ENCODE data around the gene IVD.

DNA sequence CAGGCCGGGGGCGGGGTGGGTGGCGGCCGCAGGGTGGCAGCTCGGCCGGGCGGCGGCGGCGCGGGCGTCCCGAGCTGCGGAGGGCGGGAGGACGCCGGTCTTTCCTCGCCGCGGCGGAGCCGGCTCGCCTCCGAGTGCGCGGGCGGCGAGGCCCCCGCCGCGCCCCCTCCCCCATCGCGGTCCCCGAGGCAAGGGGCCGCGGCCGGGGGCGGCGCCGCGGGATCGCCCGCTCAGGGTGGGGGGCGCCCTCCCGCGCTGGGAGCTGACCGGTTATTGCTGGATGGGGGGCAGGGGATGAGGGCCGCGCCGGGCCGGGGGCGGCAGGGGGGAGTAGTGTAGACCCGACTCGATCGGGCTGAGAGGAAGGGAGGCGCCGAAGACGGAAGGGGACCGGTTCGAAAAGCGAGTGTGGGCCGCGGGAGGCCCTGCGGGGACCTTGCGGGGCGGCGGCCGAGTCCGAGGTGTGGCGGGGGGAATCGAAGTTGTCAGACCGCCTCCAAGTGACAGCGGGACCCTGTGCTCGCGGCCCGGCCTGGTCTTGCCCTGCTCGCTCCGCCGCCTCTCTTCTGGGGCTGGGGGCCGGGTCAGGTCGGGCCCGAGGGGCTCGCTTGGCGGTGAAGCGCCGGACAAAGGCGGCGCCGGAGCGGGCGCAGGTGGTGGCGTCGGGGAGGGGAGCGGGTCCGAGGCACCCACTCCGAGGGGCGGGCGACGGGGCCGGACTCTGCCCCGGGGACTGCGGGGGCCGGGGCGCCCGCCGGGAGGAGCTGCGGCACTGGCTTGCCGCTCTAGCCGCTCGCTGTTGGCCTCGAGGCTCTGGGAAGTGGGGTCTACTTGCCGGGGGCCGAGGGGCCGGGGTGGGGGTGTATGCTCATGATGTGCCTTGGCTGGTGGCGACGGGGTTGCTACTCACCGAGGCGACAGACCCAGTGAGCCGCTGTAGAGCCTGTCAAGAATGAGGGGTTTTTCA, 36.3 kb downstream of the IVD start:
- TF ChIP-seq, protein P1, sequence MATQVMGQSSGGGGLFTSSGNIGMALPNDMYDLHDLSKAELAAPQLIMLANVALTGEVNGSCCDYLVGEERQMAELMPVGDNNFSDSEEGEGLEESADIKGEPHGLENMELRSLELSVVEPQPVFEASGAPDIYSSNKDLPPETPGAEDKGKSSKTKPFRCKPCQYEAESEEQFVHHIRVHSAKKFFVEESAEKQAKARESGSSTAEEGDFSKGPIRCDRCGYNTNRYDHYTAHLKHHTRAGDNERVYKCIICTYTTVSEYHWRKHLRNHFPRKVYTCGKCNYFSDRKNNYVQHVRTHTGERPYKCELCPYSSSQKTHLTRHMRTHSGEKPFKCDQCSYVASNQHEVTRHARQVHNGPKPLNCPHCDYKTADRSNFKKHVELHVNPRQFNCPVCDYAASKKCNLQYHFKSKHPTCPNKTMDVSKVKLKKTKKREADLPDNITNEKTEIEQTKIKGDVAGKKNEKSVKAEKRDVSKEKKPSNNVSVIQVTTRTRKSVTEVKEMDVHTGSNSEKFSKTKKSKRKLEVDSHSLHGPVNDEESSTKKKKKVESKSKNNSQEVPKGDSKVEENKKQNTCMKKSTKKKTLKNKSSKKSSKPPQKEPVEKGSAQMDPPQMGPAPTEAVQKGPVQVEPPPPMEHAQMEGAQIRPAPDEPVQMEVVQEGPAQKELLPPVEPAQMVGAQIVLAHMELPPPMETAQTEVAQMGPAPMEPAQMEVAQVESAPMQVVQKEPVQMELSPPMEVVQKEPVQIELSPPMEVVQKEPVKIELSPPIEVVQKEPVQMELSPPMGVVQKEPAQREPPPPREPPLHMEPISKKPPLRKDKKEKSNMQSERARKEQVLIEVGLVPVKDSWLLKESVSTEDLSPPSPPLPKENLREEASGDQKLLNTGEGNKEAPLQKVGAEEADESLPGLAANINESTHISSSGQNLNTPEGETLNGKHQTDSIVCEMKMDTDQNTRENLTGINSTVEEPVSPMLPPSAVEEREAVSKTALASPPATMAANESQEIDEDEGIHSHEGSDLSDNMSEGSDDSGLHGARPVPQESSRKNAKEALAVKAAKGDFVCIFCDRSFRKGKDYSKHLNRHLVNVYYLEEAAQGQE (IDR thresholded peaks at IDR 0.05) = no peak
- TF ChIP-seq CTCF (IDR thresholded peaks at IDR 0.05; ENCODE audit: low read depth, low read length, missing input control) = no peak
- TF ChIP-seq SP1 (IDR thresholded peaks at IDR 0.05) = no peak
- TF ChIP-seq RAD21 (IDR thresholded peaks at IDR 0.05) = no peak
- TF ChIP-seq FOXA1 (IDR thresholded peaks at IDR 0.05) = no peak
- no peak for TF ChIP-seq ZBTB33 (IDR thresholded peaks at IDR 0.05)

Measured in liver (tissue), 3 donors.